ENCODE data around the gene NME2.

NME2 gene

DNA sequence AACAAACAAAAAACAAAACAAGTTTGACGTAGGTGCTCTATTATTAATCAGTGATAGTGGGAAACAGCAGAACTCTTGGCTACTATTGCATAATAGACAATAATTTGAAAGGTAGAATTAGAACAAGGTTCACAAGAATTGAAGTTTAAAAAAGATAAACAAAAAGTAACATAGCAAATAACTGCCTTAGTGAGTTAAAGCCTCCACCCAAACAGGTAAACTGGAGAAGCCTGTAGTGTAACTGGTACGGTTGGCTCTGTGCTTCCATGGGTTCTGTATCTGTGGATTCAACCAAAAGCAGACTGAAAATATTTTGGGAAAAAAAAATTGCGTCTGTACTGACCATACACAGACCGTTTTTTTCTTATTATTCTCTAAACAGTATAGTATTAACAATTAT, 55.1 kb downstream of the NME2 start:
- Mint-ChIP-seq H3K4me3 (no peak overlapping the region), H3K9me3 (ENCODE audit: low read depth) (no peaks in the 10 kb centered on the region), H3K27me3 (no peaks in the 10 kb centered on the region), H3K4me1 (ENCODE audit: low read depth) (peaks cover 14% of the 10 kb centered on the region), H3K36me3 (peaks cover 14% of the 10 kb centered on the region), H3K27ac (no peak overlapping the region)
